Liver (tissue), 9 donors: ENCODE measurements around the gene ABCG8. TPM values are rescaled to one million over a fixed set of nuclear protein-coding genes. Genes with fewer than 3 reads are reported as not detected.

Experiments
- DNase-seq: peaks from one replicate; pipeline ENCODE4 v3.0.0-alpha.2; 2017; ENCODE audit warnings: low spot score
- H3K27ac ChIP-seq, 2 donors: one replicate each; pipeline ENCODE4 v1.7.0; 2013; ENCODE audit warnings: inconsistent platforms in 2 of 2, low read length in 2 of 2, control low read depth in 1 of 2, low read depth in 1 of 2, mild to moderate bottlenecking in 1 of 2
- H3K27me3 ChIP-seq, 4 donors: one replicate each; pipeline versions ENCODE4 v1.6.1 to v1.7.0; 2013; ENCODE audit warnings: low read length in 3 of 4, inconsistent platforms in 1 of 4, mild to moderate bottlenecking in 1 of 4, moderate library complexity in 1 of 4; ENCODE audit not compliant: control insufficient read depth in 4 of 4, insufficient read depth in 4 of 4
- H3K36me3 ChIP-seq, 4 donors: one replicate each; pipeline versions ENCODE4 v1.6.1 to v1.7.0; 2013; ENCODE audit warnings: low read length in 3 of 4, mild to moderate bottlenecking in 3 of 4, low read depth in 1 of 4, moderate library complexity in 1 of 4; ENCODE audit not compliant: control insufficient read depth in 4 of 4, insufficient read depth in 3 of 4
- H3K4me1 ChIP-seq, 4 donors: one replicate each; pipeline versions ENCODE4 v1.6.1 to v1.7.0; 2013; ENCODE audit warnings: low read length in 3 of 4, mild to moderate bottlenecking in 3 of 4, moderate library complexity in 1 of 4; ENCODE audit not compliant: control insufficient read depth in 4 of 4, insufficient read depth in 4 of 4
- H3K4me3 ChIP-seq, 3 donors: one replicate each; pipeline versions ENCODE4 v1.6.1 to v1.7.0; 2013; ENCODE audit warnings: low read length in 3 of 3, control low read depth in 1 of 3, low read depth in 1 of 3, mild to moderate bottlenecking in 1 of 3
- H3K9ac ChIP-seq, 2 donors: one replicate each; pipeline ENCODE4 v1.7.0; 2013; ENCODE audit warnings: low read length in 2 of 2, mild to moderate bottlenecking in 2 of 2, moderate library complexity in 2 of 2, control low read depth in 1 of 2, low read depth in 1 of 2
- H3K9me3 ChIP-seq, 4 donors: one replicate each; pipeline versions ENCODE4 v1.6.1 to v1.7.0; 2013; ENCODE audit warnings: low read length in 3 of 4; ENCODE audit not compliant: control insufficient read depth in 4 of 4
- ATF3 ChIP-seq: IDR thresholded peaks from 2 replicates; pipeline ENCODE4 v1.6.1; 2016; ENCODE audit warnings: antibody characterized with exemption
- CTCF ChIP-seq: fragments of 150-350 bp; IDR thresholded peaks from 2 replicates; pipeline ENCODE4 v1.5.1; 2017; ENCODE audit warnings: improper control_type of control experiment, low read depth, low read length; ENCODE audit not compliant: missing input control
- EGR1 ChIP-seq, 2 donors: IDR thresholded peaks; 2 replicates each; pipeline ENCODE4 v1.6.1; 2016 to 2018; ENCODE audit warnings: antibody characterized with exemption in 2 of 2, low read depth in 2 of 2
- FOXA1 ChIP-seq: IDR thresholded peaks from 2 replicates; pipeline ENCODE4 v1.6.1; 2016; ENCODE audit warnings: antibody characterized with exemption
- GABPA ChIP-seq, 2 donors: IDR thresholded peaks in 1 of 2; conservative IDR thresholded peaks in 1 of 2; 2 replicates each; pipeline ENCODE4 v1.6.1; 2016; ENCODE audit warnings: antibody characterized with exemption in 2 of 2, mild to moderate bottlenecking in 1 of 2, moderate library complexity in 1 of 2
- HNF4A ChIP-seq, 2 donors: conservative IDR thresholded peaks; 2 replicates each; pipeline ENCODE4 v1.6.1; 2016; ENCODE audit warnings: antibody characterized with exemption in 2 of 2, mild to moderate bottlenecking in 2 of 2
- HNF4G ChIP-seq: IDR thresholded peaks from 2 replicates; pipeline ENCODE4 v1.6.1; 2016; ENCODE audit warnings: antibody characterized with exemption
- NR2F2 ChIP-seq: IDR thresholded peaks from 2 replicates; pipeline ENCODE4 v1.6.1; 2016; ENCODE audit warnings: antibody characterized with exemption
- RAD21 ChIP-seq, 2 donors: IDR thresholded peaks; 2 replicates each; pipeline ENCODE4 v1.6.1; 2016; ENCODE audit warnings: antibody characterized with exemption in 2 of 2, mild to moderate bottlenecking in 2 of 2
- REST ChIP-seq: IDR thresholded peaks from 2 replicates; pipeline ENCODE4 v1.6.1; 2016; ENCODE audit warnings: antibody characterized with exemption, mild to moderate bottlenecking
- RXRA ChIP-seq, 2 donors: IDR thresholded peaks; 2 replicates each; pipeline ENCODE4 v1.6.1; 2017 to 2018; ENCODE audit warnings: antibody characterized with exemption in 2 of 2, mild to moderate bottlenecking in 1 of 2
- SP1 ChIP-seq: IDR thresholded peaks from 2 replicates; pipeline ENCODE4 v1.6.1; 2018; ENCODE audit warnings: antibody characterized with exemption, mild to moderate bottlenecking
- YY1 ChIP-seq: IDR thresholded peaks from 2 replicates; pipeline ENCODE4 v1.6.1; 2016; ENCODE audit warnings: antibody characterized with exemption, mild to moderate bottlenecking
- ZBTB33 ChIP-seq: IDR thresholded peaks from 2 replicates; pipeline ENCODE4 v1.6.1; 2016; ENCODE audit warnings: antibody characterized with exemption
- WGBS: extraction: QIAGEN DNeasy Blood & Tissue Kit; methylation state at CpG from one replicate; pipeline ENCODE4 v1.1.7; 2013; 5-methylcytosine and 5-hydroxymethylcytosine counted together
- polyA plus RNA-seq, 2 donors: library from polyadenylated mRNA; stranded (reverse) in 1 of 2; unstranded in 1 of 2; fragments of 200-250 nt in 1 of 2; fragments of >200 nt in 1 of 2; fragmentation: Nextera tagmentation in 1 of 2; extraction: Ambion mirVana in 1 of 2; gene quantifications; one replicate each; pipeline versions ENCODE4 v1.2.1 to v1.2.3, GENCODE V29; 2013 to 2015
- total RNA-seq, 2 donors: library from RNA; depleted of rRNA; stranded (reverse); fragments of >200 nt; gene quantifications; one replicate each; pipeline ENCODE4 v1.2.3, GENCODE V29; 2014
- TF ChIP-seq, protein P1 (sequence below): IDR thresholded peaks from 2 replicates; pipeline ENCODE4 v1.6.1; 2016; ENCODE audit warnings: antibody characterized with exemption
- donor health status: healthy.
- donor health status: healthy.
- donor health status: healthy.
- donor health status: healthy.
- donor health status: healthy.

ABCG8 gene
- total and polyA plus RNA-seq, 4 donors = 16.8 to 81.2 (median 37.5) TPM

DNA sequence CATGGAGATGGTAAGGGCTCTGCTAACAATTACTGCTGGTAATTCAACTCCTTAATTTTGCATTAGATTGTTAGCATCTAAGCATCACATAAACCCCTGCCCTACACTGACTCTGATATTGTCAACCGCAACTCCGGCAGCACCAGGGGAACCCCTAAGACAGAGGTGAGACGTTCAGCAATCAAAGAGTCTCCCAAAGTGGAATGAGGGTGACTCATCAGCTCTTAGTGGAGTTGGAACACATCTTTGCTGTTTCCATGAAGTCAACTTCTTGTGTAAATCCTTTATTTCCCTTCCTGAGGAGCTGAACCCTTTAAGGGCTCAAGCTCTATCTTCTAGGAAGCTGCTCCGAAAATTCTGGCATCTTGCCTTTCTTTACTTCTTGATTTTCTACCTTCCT is 52.1 kb downstream of the ABCG8 start:
- H3K4me3 ChIP-seq = no peak overlapping the region
- no peak for TF ChIP-seq FOXA1
- no peak for TF ChIP-seq SP1
- TF ChIP-seq, protein P1, sequence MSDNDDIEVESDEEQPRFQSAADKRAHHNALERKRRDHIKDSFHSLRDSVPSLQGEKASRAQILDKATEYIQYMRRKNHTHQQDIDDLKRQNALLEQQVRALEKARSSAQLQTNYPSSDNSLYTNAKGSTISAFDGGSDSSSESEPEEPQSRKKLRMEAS = no peak
- no peak for TF ChIP-seq GABPA (IDR thresholded peaks at IDR 0.05 in 1 of 2, conservative IDR thresholded peaks at IDR 0.05 in 1 of 2)
- TF ChIP-seq ATF3 = no peak
- TF ChIP-seq EGR1 (IDR thresholded peaks at IDR 0.05; ENCODE audit: low read depth in 2 of 2) = no peak
- TF ChIP-seq CTCF = no peak
- no peak for TF ChIP-seq RXRA (IDR thresholded peaks at IDR 0.05)
- no peak for TF ChIP-seq NR2F2
- TF ChIP-seq RAD21 (IDR thresholded peaks at IDR 0.05) = no peak
- no peak for TF ChIP-seq REST
- TF ChIP-seq ZBTB33 = no peak
- TF ChIP-seq YY1 = no peak
- no peak for TF ChIP-seq HNF4A (conservative IDR thresholded peaks at IDR 0.05)
- TF ChIP-seq HNF4G = no peak
- WGBS = 92% methylated on average over 4 of the region's 4 CpGs
- no peaks in the 10 kb centered on the region for H3K9me3 ChIP-seq
- DNase-seq = no peak
- no peak overlapping the region for H3K9ac ChIP-seq
- H3K36me3 ChIP-seq = peaks cover 2 to 59% (median 36%) of the 10 kb centered on the region in 4 donors
- H3K27me3 ChIP-seq = no peaks in the 10 kb centered on the region
- no peak overlapping the region for H3K27ac ChIP-seq
- no peaks in the 10 kb centered on the region for H3K4me1 ChIP-seq

- no peak overlapping the region for H3K27ac ChIP-seq
- H3K9me3 ChIP-seq = no peaks in the 10 kb centered on the region
- no peak for DNase-seq
- H3K27me3 ChIP-seq = no peaks in the 10 kb centered on the region
- H3K36me3 ChIP-seq = peaks cover 4 to 40% (median 27%) of the 10 kb centered on the region in 4 donors
- 96% methylated on average over 2 of the region's 2 CpGs for WGBS
- no peak overlapping the region for H3K4me3 ChIP-seq
- peaks cover 2 to 19% (median 10%) of the 10 kb centered on the region in 4 donors for H3K4me1 ChIP-seq
- TF ChIP-seq RXRA (IDR thresholded peaks at IDR 0.05) (no peak), FOXA1 (no peak), YY1 (no peak), ATF3 (no peak), EGR1 (IDR thresholded peaks at IDR 0.05; ENCODE audit: low read depth in 2 of 2) (no peak), HNF4G (no peak)
- TF ChIP-seq, protein P1 = no peak
- no peak overlapping the region for H3K9ac ChIP-seq
Measured at GRCh38 chr2:43894743-43895142, 56.0 kb downstream of the ABCG8 start.
